B cell (primary cell): Measurements from ENCODE around the gene TENM4. TPM values are rescaled to one million over a fixed set of nuclear protein-coding genes. Genes with fewer than 3 reads are reported as not detected.

Experiments
- ATAC-seq: fragments of 200-7000 bp; cut with Tn5 transposase; one replicate; pipeline ENCODE4 v1.10.0; 2021; ENCODE audit warnings: low read depth, mild to moderate bottlenecking, moderate number of reproducible peaks, moderate library complexity
- CTCF ChIA-PET: fragments of 350-600 bp; sonication (Branson Sonifier 250); formaldehyde crosslinking; loops from one replicate; lab custom pipeline; 2021; ENCODE audit warnings: antibody characterized with exemption, inconsistent platforms; lab: Charles Lee
- POLR2A ChIA-PET: fragments of 350-600 bp; sonication (Branson Sonifier 250); formaldehyde crosslinking; loops from one replicate; lab custom pipeline; 2021; ENCODE audit warnings: antibody characterized with exemption; lab: Charles Lee
- DNase-seq: peaks from one replicate; pipeline ENCODE4 v3.0.0; 2013
- H2AFZ ChIP-seq: 2 replicates; pipeline ENCODE4 v1.6.1; 2012; ENCODE audit warnings: mild to moderate bottlenecking, low read depth, low read length; ENCODE audit not compliant: insufficient read depth, poor library complexity, severe bottlenecking
- H3K27ac ChIP-seq, 2 donors: 1 replicate in 1 of 2; 2 replicates in 1 of 2; pipeline ENCODE4 v1.5.1; 2012 to 2013; ENCODE audit warnings: low read length in 2 of 2, mild to moderate bottlenecking in 2 of 2, moderate library complexity in 1 of 2
- H3K27me3 ChIP-seq, 4 experiments: fragments of 200-600 bp in 1 of 4; sonication (generic) in 1 of 4; replicated peaks in 1 of 4; 1 replicate in 2 of 4; 2 replicates in 2 of 4; pipeline versions ENCODE4 v1.6.1 to v1.7.0; 2013 to 2016; ENCODE audit warnings: low read length in 3 of 4, mild to moderate bottlenecking in 2 of 4, mixed read lengths in 1 of 4, moderate library complexity in 1 of 4; ENCODE audit not compliant: insufficient read depth in 4 of 4, control insufficient read depth in 3 of 4; ENCODE audit errors: control extremely low read depth in 1 of 4
- H3K36me3 ChIP-seq, 2 experiments: replicated peaks in 1 of 2; 1 replicate in 1 of 2; 2 replicates in 1 of 2; pipeline versions ENCODE4 v1.6.1 to v1.7.1; 2013; ENCODE audit warnings: low read length in 1 of 2; ENCODE audit not compliant: insufficient read depth in 2 of 2, control insufficient read depth in 1 of 2; ENCODE audit errors: control extremely low read depth in 1 of 2, extremely low read depth in 1 of 2
- H3K4me1 ChIP-seq, 2 donors: fragments of 200-600 bp in 1 of 2; sonication (generic) in 1 of 2; 1 replicate in 1 of 2; 2 replicates in 1 of 2; pipeline versions ENCODE4 v1.5.1 to v1.6.1; 2013 to 2017; ENCODE audit warnings: low read length in 2 of 2; ENCODE audit not compliant: control insufficient read depth in 2 of 2, insufficient read depth in 2 of 2
- H3K4me2 ChIP-seq: replicated peaks from 2 replicates; pipeline ENCODE3; 2012; ENCODE audit warnings: mild to moderate bottlenecking, low read depth, low read length; ENCODE audit not compliant: poor library complexity, severe bottlenecking
- H3K4me3 ChIP-seq, 5 experiments: fragments of 200-600 bp in 1 of 5; sonication (generic) in 1 of 5; 1 replicate in 3 of 5; 2 replicates in 2 of 5; pipeline versions ENCODE4 v1.5.1 to v1.7.0; 2011 to 2016; ENCODE audit warnings: low read length in 4 of 5, mild to moderate bottlenecking in 4 of 5, low read depth in 2 of 5, control low read depth in 1 of 5, moderate library complexity in 1 of 5; ENCODE audit not compliant: insufficient read depth in 1 of 5; ENCODE audit errors: control extremely low read depth in 1 of 5, extremely low read depth in 1 of 5
- H3K79me2 ChIP-seq: fragments of 200-600 bp; sonication (generic); one replicate; pipeline ENCODE4 v1.6.0; 2016; ENCODE audit warnings: low read length; ENCODE audit not compliant: control insufficient read depth, insufficient read depth
- H3K9ac ChIP-seq: fragments of 200-600 bp; sonication (generic); 2 replicates; pipeline ENCODE4 v1.6.1; 2017; ENCODE audit warnings: mild to moderate bottlenecking, low read length, moderate library complexity
- H3K9me3 ChIP-seq, 3 donors: one replicate each; pipeline versions ENCODE4 v1.6.1 to v1.7.1; 2013; ENCODE audit warnings: low read length in 2 of 3; ENCODE audit not compliant: control insufficient read depth in 2 of 3, insufficient read depth in 1 of 3; ENCODE audit errors: control extremely low read depth in 1 of 3
- H4K20me1 ChIP-seq: 2 replicates; pipeline ENCODE4 v1.6.0; 2012; ENCODE audit warnings: mild to moderate bottlenecking, low read length; ENCODE audit not compliant: insufficient read depth, control insufficient read depth, poor library complexity, severe bottlenecking
- H3K27ac Mint-ChIP-seq: one replicate; pipeline ENCODE4 v1.8.0; 2021; ENCODE audit warnings: mixed read lengths
- H3K27me3 Mint-ChIP-seq: one replicate; pipeline ENCODE4 v1.8.0; 2021; ENCODE audit warnings: mixed read lengths
- H3K4me1 Mint-ChIP-seq: one replicate; pipeline ENCODE4 v1.8.0; 2021; ENCODE audit warnings: mixed read lengths
- H3K4me3 Mint-ChIP-seq: one replicate; pipeline ENCODE4 v1.8.0; 2021; ENCODE audit warnings: mixed read lengths
- H3K9me3 Mint-ChIP-seq: one replicate; pipeline ENCODE4 v1.8.0; 2022; ENCODE audit warnings: mixed read lengths; ENCODE audit not compliant: insufficient read depth
- CTCF ChIP-seq: fragments of 200-600 bp; IDR thresholded peaks from one replicate; pipeline ENCODE4 v1.8.0; 2022; ENCODE audit warnings: antibody characterized with exemption, mild to moderate bottlenecking
- EZH2 ChIP-seq: IDR thresholded peaks from 2 replicates; pipeline ENCODE4 v1.6.1; 2012; ENCODE audit warnings: borderline replicate concordance, low read depth, mild to moderate bottlenecking, moderate library complexity, low read length; ENCODE audit not compliant: insufficient read depth, poor library complexity, severe bottlenecking
- WGBS: methylation state at CpG from one replicate; pipeline ENCODE4 v1.1.5; 2013; ENCODE audit warnings: missing lambda C conversion rate; ENCODE audit not compliant: insufficient coverage; 5-methylcytosine and 5-hydroxymethylcytosine counted together
- intact Hi-C: fragments of 100-400 bp; cut with micrococcal nuclease; formaldehyde crosslinking; loops from one replicate; pipeline ENCODE4 v1.10.0; 2022
- polyA plus RNA-seq: library from polyadenylated mRNA; depleted of rRNA; stranded (reverse); fragments of >200 nt; gene quantifications from 2 replicates; pipeline ENCODE4 v1.2.3, GENCODE V29; 2012
- total RNA-seq, 2 donors: library from RNA; stranded (reverse); fragments of 120-200 nt in 1 of 2; gene quantifications; 1 replicate in 1 of 2; 2 replicates in 1 of 2; pipeline versions ENCODE4 v1.2.3 to v1.2.4, GENCODE V29; 2013 to 2022

TENM4 gene
- total and polyA plus RNA-seq, 2 donors (not counting 1 experiment from before 2014, with no cell fraction given): 0.09 to 5.7 TPM

GRCh38 chr11:79291948-79292347 lies 148.9 kb downstream of the TENM4 start:
- CTCF ChIA-PET: no interaction called here
- H3K27me3 ChIP-seq: peaks cover 0 to 2% (median 0%) of the 10 kb centered on the region in 4 experiments
- POLR2A ChIA-PET: no interaction called here
- Mint-ChIP-seq H3K9me3 (no peaks in the 10 kb centered on the region), H3K4me3 (no peak overlapping the region), H3K27me3 (peaks cover 3% of the 10 kb centered on the region), H3K27ac (no peak overlapping the region), H3K4me1 (no peaks in the 10 kb centered on the region)
- no peak overlapping the region for H2AFZ ChIP-seq
- no peak overlapping the region for H3K4me2 ChIP-seq
- no peak overlapping the region for H3K9ac ChIP-seq
- ATAC-seq (no peak), DNase-seq (no peak)
- 60% methylated on average over 4 of the region's 4 CpGs for WGBS
- TF ChIP-seq EZH2: no peak
- TF ChIP-seq CTCF: no peak
- H3K36me3 ChIP-seq: no peaks in the 10 kb centered on the region
- no peaks in the 10 kb centered on the region for H3K79me2 ChIP-seq
- H3K9me3 ChIP-seq: no peaks in the 10 kb centered on the region
- H3K27ac ChIP-seq: no peak overlapping the region
- no peaks in the 10 kb centered on the region for H4K20me1 ChIP-seq
- intact Hi-C loops: no loop called here
- H3K4me3 ChIP-seq: no peak overlapping the region
- H3K4me1 ChIP-seq: no peaks in the 10 kb centered on the region

- Histone ChIP-seq H2AFZ (no peak overlapping the region), H3K27ac (no peak overlapping the region), H3K27me3 (peaks cover 0 to 2% (median 0%) of the 10 kb centered on the region in 4 experiments), H4K20me1 (no peaks in the 10 kb centered on the region), H3K9ac (no peak overlapping the region), H3K36me3 (no peaks in the 10 kb centered on the region), H3K4me1 (no peaks in the 10 kb centered on the region), H3K9me3 (no peaks in the 10 kb centered on the region), H3K4me3 (no peak overlapping the region), H3K4me2 (no peak overlapping the region), H3K79me2 (no peaks in the 10 kb centered on the region)
- no peak for DNase-seq
- intact Hi-C loops: no loop called here
- no peak for TF ChIP-seq EZH2
- no peak for TF ChIP-seq CTCF
- H3K27ac Mint-ChIP-seq: no peak overlapping the region
- ChIA-PET POLR2A (no interaction called here), CTCF (no interaction called here)
- ATAC-seq: no peak
- H3K4me3 Mint-ChIP-seq: no peak overlapping the region
- H3K9me3 Mint-ChIP-seq: no peaks in the 10 kb centered on the region
- no peaks in the 10 kb centered on the region for H3K4me1 Mint-ChIP-seq
- peaks cover 3% of the 10 kb centered on the region for H3K27me3 Mint-ChIP-seq
These were observed 150.1 kb downstream of the TENM4 start for GRCh38 chr11:79290761-79291160.
